NOMO-1 (cell line): ENCODE results near the gene RIC8B.
A peak's percentile ranks its signal among the peaks of the same experiment; 100 is the strongest.

Experiments used
- DNase-seq, 2 experiments: peaks; one replicate each; lab custom pipeline; 2025; ENCODE audit not compliant: unreplicated experiment in 2 of 2; lab: John Stamatoyannopoulos, UW

The RIC8B gene

GRCh38 chr12:106801167-106801708 is 26.8 kb downstream of the RIC8B start:
- DNase-seq, result peak in 1 of 2 experiments; percentile 44

GRCh38 chr12:106801830-106802533 is 27.5 kb downstream of the RIC8B start:
- DNase-seq, result no peak

GRCh38 chr12:106804668-106805067 is 30.2 kb downstream of the RIC8B start:
- no peak for DNase-seq

GRCh38 chr12:106814714-106815113 is 40.2 kb downstream of the RIC8B start:
- DNase-seq, result no peak

GRCh38 chr12:106815741-106816140 is 41.3 kb downstream of the RIC8B start:
- DNase-seq, result no peak

- no peak for DNase-seq
These were observed 41.7 kb downstream of the RIC8B start for GRCh38 chr12:106816231-106816630.

GRCh38 chr12:106819991-106820390 is 45.5 kb downstream of the RIC8B start:
- DNase-seq, result no peak

- DNase-seq, result no peak
These were observed 57.2 kb downstream of the RIC8B start for GRCh38 chr12:106831699-106832098.

- no peak for DNase-seq
These were observed 63.3 kb downstream of the RIC8B start for GRCh38 chr12:106837782-106838181.

GRCh38 chr12:106839333-106839732 is 64.9 kb downstream of the RIC8B start:
- DNase-seq, result no peak

GRCh38 chr12:106840243-106840642 is 65.8 kb downstream of the RIC8B start:
- DNase-seq, result no peak

GRCh38 chr12:106841510-106842302 is 67.2 kb downstream of the RIC8B start:
- peak in 1 of 2 experiments; percentile 29 for DNase-seq

GRCh38 chr12:106845902-106846301 is 71.4 kb downstream of the RIC8B start:
- DNase-seq, result no peak

GRCh38 chr12:106847861-106848260 is 73.4 kb downstream of the RIC8B start:
- DNase-seq, result no peak

GRCh38 chr12:106851306-106851705 is 76.8 kb downstream of the RIC8B start:
- no peak for DNase-seq

GRCh38 chr12:106854723-106855122 is 80.2 kb downstream of the RIC8B start:
- DNase-seq, result no peak

- DNase-seq, result no peak
These were observed 80.8 kb downstream of the RIC8B start for GRCh38 chr12:106855221-106855758.

GRCh38 chr12:106861984-106862916 is 87.8 kb downstream of the RIC8B start:
- DNase-seq, result peak in 1 of 2 experiments; percentile 35

GRCh38 chr12:106863189-106863588 is 88.7 kb downstream of the RIC8B start:
- DNase-seq, result no peak

- no peak for DNase-seq
These were observed 91.2 kb downstream of the RIC8B start for GRCh38 chr12:106865683-106866082.
